Tibial nerve (tissue), 4 donors: ENCODE data around the gene CFP. TPM values are rescaled to one million over a fixed set of nuclear protein-coding genes. Genes with fewer than 3 reads are reported as not detected.
"Not testable (repeated sequence)": the region's sequence is repeated elsewhere in the genome, so short reads cannot be mapped to it uniquely, and the experiment has no call there.

Experiments used
- DNase-seq, 2 donors: peaks; one replicate each; pipeline ENCODE4 v3.0.0-alpha.2; 2019; ENCODE audit warnings: low spot score in 2 of 2
- H3K27ac ChIP-seq, 4 donors: fragments of 200-600 bp; sonication (generic) in 3 of 4; one replicate each; pipeline ENCODE4 v1.5.1; 2017 to 2019; ENCODE audit warnings: mild to moderate bottlenecking in 1 of 4
- H3K27me3 ChIP-seq, 2 donors: fragments of 200-600 bp; sonication (generic) in 1 of 2; one replicate each; pipeline versions ENCODE4 v1.5.1 to v1.6.0; 2017 to 2019
- H3K36me3 ChIP-seq, 3 donors: fragments of 200-600 bp; sonication (generic); one replicate each; pipeline ENCODE4 v1.5.1; 2018 to 2019
- H3K4me1 ChIP-seq, 4 donors: fragments of 200-600 bp; sonication (generic) in 3 of 4; one replicate each; pipeline ENCODE4 v1.5.1; 2017 to 2019
- H3K4me3 ChIP-seq, 4 donors: fragments of 200-600 bp; sonication (generic) in 3 of 4; one replicate each; pipeline ENCODE4 v1.5.1; 2017 to 2019; ENCODE audit warnings: mild to moderate bottlenecking in 1 of 4, moderate library complexity in 1 of 4
- H3K9me3 ChIP-seq, 4 donors: fragments of 200-600 bp; sonication (generic) in 3 of 4; one replicate each; pipeline ENCODE4 v1.5.1; 2017 to 2019
- EP300 ChIP-seq, 2 donors: sonication (generic); formaldehyde crosslinking; IDR thresholded peaks; one replicate each; pipeline ENCODE4 v1.6.1; 2017; ENCODE audit warnings: antibody characterized with exemption in 2 of 2, mild to moderate bottlenecking in 1 of 2
- POLR2A ChIP-seq, 2 donors: fragments of 450-650 bp; IDR thresholded peaks; one replicate each; pipeline ENCODE4 v1.6.1; 2017; ENCODE audit warnings: antibody characterized with exemption in 2 of 2, mild to moderate bottlenecking in 2 of 2, moderate library complexity in 2 of 2
- WGBS, 2 donors: methylation state at CpG; one replicate each; pipeline ENCODE4 v1.1.5; 2018; 5-methylcytosine and 5-hydroxymethylcytosine counted together
- total RNA-seq, 4 donors: library from RNA; depleted of rRNA; stranded (reverse); fragments of >200 nt; gene quantifications; one replicate each; pipeline ENCODE4 v1.1.0, GENCODE V29; 2016
- TF ChIP-seq, protein P1 (sequence below), 5 experiments: fragments of 200-600 bp in 3 of 5; fragments of 450-650 bp in 2 of 5; sonication (generic) in 3 of 5; IDR thresholded peaks; one replicate each; pipeline ENCODE4 v1.5.1; 2016 to 2019; ENCODE audit warnings: antibody characterized with exemption in 5 of 5, mild to moderate bottlenecking in 3 of 5, moderate library complexity in 2 of 5

CFP gene
- 10 to 100 TPM in 3 of 4 donors, 1 to 10 TPM in 1; 2.2 to 15.6 (median 12.1) TPM for total RNA-seq

DNA sequence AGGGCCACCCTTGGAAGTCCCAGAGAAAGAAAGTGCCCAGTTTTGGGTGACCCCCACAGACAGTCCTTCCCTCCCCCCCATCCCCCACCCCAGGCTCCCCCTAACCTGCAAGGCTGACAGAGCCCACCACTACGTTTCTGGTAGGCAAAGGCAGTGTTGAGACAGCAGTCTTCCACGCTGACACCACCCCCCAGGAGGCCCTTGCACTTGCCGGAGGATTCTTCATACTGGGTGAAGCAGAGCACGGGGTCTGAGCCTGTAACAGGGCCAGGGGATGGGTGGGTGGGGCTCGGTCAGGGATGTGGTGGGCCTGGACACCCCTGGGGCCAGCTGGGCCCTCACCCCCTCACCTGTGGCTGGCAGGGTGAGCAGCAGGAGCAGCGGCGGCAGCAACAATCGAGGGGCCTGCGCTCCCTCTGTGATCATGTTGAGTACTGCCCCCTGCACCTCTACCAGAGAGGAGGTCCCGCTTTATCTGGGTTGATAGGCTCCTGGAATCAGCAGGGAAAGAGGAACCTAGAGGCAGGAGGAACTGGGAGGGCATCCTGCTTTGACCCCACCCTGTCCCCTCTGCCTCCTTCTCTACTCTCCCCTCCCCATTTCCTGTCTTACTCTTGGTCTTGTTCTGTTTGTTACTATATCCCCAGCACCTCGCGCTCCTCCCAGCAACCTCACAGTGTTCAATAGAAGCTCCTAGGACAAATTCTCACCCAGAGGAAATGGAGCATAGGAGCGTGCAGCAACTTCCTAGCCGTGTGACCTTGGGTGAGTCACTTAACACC lies at the start of gene CFP:
Gene CFP (minus strand): TSS at position 512 of the 782 bp plus-strand sequence. CDS start 86 bp downstream, at position 426.
- H3K9me3 ChIP-seq = no peaks in the 10 kb centered on the region
- no peaks in the 10 kb centered on the region for H3K4me1 ChIP-seq
- WGBS, 2 donors = 36 to 71% methylated on average over 5 to 13 of the region's 14 CpGs
- TF ChIP-seq EP300 (IDR thresholded peaks at IDR 0.05) (no peak), POLR2A (IDR thresholded peaks at IDR 0.05) (no peak)
- TF ChIP-seq, protein P1, sequence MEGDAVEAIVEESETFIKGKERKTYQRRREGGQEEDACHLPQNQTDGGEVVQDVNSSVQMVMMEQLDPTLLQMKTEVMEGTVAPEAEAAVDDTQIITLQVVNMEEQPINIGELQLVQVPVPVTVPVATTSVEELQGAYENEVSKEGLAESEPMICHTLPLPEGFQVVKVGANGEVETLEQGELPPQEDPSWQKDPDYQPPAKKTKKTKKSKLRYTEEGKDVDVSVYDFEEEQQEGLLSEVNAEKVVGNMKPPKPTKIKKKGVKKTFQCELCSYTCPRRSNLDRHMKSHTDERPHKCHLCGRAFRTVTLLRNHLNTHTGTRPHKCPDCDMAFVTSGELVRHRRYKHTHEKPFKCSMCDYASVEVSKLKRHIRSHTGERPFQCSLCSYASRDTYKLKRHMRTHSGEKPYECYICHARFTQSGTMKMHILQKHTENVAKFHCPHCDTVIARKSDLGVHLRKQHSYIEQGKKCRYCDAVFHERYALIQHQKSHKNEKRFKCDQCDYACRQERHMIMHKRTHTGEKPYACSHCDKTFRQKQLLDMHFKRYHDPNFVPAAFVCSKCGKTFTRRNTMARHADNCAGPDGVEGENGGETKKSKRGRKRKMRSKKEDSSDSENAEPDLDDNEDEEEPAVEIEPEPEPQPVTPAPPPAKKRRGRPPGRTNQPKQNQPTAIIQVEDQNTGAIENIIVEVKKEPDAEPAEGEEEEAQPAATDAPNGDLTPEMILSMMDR (IDR thresholded peaks at IDR 0.05) = no peak
- H3K36me3 ChIP-seq = peaks cover 0 to 9% (median 0%) of the 10 kb centered on the region in 3 donors
- DNase-seq = no peak
- H3K27me3 ChIP-seq = no peaks in the 10 kb centered on the region
- peak within 1 kb of the TSS in 1 of 4 donors; percentile 25 for H3K4me3 ChIP-seq
- no peak within 1 kb of the TSS for H3K27ac ChIP-seq

DNA sequence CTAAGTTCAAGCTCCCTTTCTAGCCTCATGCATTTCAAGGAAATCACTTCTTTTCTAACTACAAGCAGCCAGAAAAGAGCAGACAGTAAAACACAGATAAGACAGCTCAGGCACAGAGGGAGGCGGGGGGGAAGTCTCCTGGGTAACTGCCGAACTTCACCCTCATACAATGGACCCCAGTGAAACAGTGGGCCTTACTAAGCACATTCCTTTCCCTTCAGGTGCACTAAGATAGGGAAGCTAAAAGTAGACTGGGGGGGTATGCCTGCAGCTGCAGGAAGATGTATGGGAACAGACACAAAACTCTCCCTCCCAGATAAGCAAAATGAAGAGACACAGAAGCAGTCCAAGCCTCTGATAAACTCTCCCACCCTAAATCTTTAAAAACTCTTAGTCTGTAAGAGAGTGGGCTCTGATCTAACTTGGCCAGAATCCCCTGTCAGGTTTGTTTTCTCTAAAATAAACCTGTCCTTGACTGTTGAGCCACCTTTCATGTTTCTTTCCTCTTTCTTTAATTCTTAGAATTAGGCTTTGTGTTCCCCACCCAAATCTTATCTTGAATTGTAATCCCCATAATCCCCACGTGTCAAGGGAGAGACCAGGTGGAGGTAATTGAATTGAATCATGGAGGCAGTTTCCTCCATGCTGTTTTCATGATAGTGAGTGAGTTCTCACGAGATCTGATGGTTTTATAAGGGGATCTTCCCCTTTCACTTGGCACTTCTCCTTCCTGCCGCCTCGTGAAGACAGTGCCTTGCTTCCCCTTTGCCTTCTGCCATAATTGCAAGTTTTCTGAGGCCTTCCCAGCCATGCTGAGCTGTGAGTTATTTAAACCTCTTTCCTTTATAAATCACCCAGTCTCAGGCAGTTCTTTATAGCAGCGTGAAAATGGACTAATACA lies 46.5 kb upstream of the CFP start:
- not testable (repeated sequence) for H3K27ac ChIP-seq, H3K4me1 ChIP-seq, H3K4me3 ChIP-seq, H3K9me3 ChIP-seq, DNase-seq, H3K36me3 ChIP-seq, H3K27me3 ChIP-seq
- 66 to 73% methylated on average over 7 of the region's 7 CpGs for WGBS, 2 donors

DNA sequence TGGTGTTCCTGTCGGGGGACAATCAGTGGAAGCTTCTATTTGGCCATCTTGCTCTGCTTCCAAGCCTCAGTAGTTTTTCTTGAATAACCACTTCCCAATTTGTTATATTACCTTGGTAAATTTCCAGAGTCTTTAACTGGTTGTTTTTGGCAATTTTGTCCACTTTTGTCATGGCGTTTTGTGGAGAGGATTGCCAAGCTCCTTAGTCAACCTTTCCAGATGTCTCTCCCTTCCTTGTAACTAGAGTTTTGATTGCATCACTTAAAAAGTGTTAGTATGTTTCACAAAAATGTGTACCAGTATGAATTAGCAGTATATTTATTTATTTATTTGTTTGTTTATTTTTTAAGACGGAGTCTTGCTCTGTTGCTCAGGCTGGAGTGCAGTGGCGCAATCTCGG lies 45.0 kb upstream of the CFP start:
- TF ChIP-seq, protein P1 (IDR thresholded peaks at IDR 0.05) = no peak
- TF ChIP-seq EP300 (IDR thresholded peaks at IDR 0.05) = no peak
- no peak for TF ChIP-seq POLR2A (IDR thresholded peaks at IDR 0.05)
- H3K27me3 ChIP-seq = no peaks in the 10 kb centered on the region
- H3K4me3 ChIP-seq = no peak overlapping the region
- DNase-seq = no peak
- no peaks in the 10 kb centered on the region for H3K9me3 ChIP-seq
- H3K36me3 ChIP-seq = no peaks in the 10 kb centered on the region
- WGBS, 2 donors = 74 to 84% methylated on average over 5 of the region's 5 CpGs
- no peaks in the 10 kb centered on the region for H3K4me1 ChIP-seq
- H3K27ac ChIP-seq = no peak overlapping the region

DNA sequence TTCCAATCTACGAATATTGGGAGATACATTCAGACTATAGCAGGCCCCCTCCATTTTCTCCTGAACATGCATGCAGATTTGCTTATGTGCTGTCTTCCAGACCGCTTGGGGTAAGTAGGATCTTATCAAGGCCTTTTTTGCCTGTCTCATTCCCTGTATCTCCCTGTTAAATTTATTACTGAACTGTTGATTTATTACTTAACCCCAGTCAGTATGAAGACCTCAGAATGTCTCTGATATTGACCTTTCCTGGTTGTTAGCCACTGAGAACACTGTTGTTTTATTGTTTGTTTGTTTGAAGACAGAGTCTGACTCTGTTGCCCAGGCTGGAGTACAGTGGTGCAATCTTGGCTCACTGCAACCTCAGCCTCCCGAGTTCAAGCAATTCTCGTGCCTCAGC lies 36.1 kb upstream of the CFP start:
- not testable (repeated sequence) for H3K4me3 ChIP-seq, H3K27me3 ChIP-seq, H3K4me1 ChIP-seq, DNase-seq, H3K9me3 ChIP-seq, H3K27ac ChIP-seq, H3K36me3 ChIP-seq
- 71 to 85% methylated on average over 4 of the region's 4 CpGs for WGBS, 2 donors

DNA sequence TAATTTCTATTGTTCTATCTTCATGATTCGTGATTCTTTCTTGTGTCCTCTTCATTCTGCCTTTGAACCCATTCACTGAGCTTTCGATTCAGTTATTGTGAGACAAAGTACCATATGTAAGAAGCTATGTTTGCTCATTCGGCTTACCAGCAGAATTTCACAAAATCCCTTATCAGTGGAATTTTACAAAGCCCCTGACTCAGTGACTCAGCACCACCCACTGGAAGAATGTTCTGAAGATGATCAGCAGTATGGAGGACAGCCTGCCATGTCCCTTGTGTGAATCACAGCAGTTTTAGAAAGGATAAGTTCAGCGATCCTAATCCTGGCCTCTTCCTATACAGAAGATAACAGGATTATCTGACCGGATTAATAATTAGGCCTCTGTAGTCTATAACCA lies 35.0 kb upstream of the CFP start:
- Histone ChIP-seq H3K4me3 (no peak overlapping the region), H3K36me3 (no peaks in the 10 kb centered on the region), H3K27ac (no peak overlapping the region), H3K4me1 (peaks cover 0 to under 1% (median 0%) of the 10 kb centered on the region in 4 donors), H3K9me3 (no peaks in the 10 kb centered on the region), H3K27me3 (no peaks in the 10 kb centered on the region)
- WGBS, 2 donors = 72 to 83% methylated on average over 5 of the region's 5 CpGs
- DNase-seq = no peak
- TF ChIP-seq EP300 (IDR thresholded peaks at IDR 0.05) = no peak

DNA sequence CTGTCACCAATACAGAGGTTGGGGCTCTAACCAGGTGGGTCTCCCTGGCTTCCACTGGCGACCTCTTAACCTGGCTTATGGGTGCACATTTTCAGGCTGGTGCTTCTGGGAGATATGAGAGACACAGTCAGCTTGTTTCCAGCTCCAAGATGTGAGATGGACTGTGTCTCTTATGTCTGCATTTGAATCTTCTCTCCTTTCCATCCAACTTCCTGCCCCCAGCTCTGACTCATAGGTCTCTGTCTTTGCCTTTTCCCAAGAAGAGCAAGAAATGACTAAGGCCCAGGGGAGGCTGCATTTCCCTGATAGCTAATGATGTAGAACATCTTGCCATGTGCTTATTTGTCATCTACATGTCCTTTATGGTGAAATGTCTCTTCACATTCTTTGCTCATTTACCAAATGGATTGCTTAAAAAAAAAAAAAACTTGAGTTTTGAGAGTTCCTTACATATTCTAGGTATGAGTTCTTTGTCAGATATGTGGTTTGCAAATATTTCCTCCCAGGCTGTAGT lies 32.5 kb upstream of the CFP start:
- TF ChIP-seq EP300 (IDR thresholded peaks at IDR 0.05) (no peak), POLR2A (IDR thresholded peaks at IDR 0.05) (no peak)
- TF ChIP-seq, protein P1 (IDR thresholded peaks at IDR 0.05) = no peak
- Histone ChIP-seq H3K9me3 (no peaks in the 10 kb centered on the region), H3K36me3 (peaks cover 0 to under 1% (median 0%) of the 10 kb centered on the region in 3 donors), H3K27ac (no peak overlapping the region), H3K4me1 (peaks cover 0 to 10% (median 3%) of the 10 kb centered on the region in 4 donors), H3K27me3 (no peaks in the 10 kb centered on the region), H3K4me3 (no peak overlapping the region)
- 50 to 100% methylated on average over 1 of the region's 1 CpG for WGBS, 2 donors
- no peak for DNase-seq
